Mesodermal cell (in vitro differentiated cells): ENCODE results near the gene PDCD4.

Experiments
- H3K27ac ChIP-seq: 2 replicates; pipeline ENCODE4 v1.7.0; 2013; ENCODE audit warnings: mild to moderate bottlenecking, low read depth, low read length, moderate library complexity; ENCODE audit not compliant: severe bottlenecking
- H3K36me3 ChIP-seq: 2 replicates; pipeline ENCODE4 v1.7.1; 2013; ENCODE audit warnings: mild to moderate bottlenecking, low read length, moderate library complexity; ENCODE audit not compliant: control insufficient read depth, insufficient read depth
- H3K4me1 ChIP-seq: one replicate; pipeline ENCODE4 v1.7.1; 2013; ENCODE audit warnings: mild to moderate bottlenecking, low read length; ENCODE audit not compliant: insufficient read depth, control insufficient read depth, poor library complexity, severe bottlenecking
- H3K4me3 ChIP-seq: 2 replicates; pipeline ENCODE4 v1.7.0; 2013; ENCODE audit warnings: low read length, control low read depth, mild to moderate bottlenecking; ENCODE audit not compliant: insufficient read depth, poor library complexity, severe bottlenecking; ENCODE audit errors: extremely low read depth
- H3K9me3 ChIP-seq: 2 replicates; pipeline ENCODE4 v1.7.1; 2013; ENCODE audit warnings: mild to moderate bottlenecking, low read length, moderate library complexity; ENCODE audit not compliant: control insufficient read depth
- WGBS, 2 experiments: methylation state at CpG; one replicate each; pipeline ENCODE4 v1.1.5; 2013; ENCODE audit warnings: missing lambda C conversion rate in 2 of 2; ENCODE audit not compliant: insufficient coverage in 2 of 2; 5-methylcytosine and 5-hydroxymethylcytosine counted together

PDCD4 gene

DNA sequence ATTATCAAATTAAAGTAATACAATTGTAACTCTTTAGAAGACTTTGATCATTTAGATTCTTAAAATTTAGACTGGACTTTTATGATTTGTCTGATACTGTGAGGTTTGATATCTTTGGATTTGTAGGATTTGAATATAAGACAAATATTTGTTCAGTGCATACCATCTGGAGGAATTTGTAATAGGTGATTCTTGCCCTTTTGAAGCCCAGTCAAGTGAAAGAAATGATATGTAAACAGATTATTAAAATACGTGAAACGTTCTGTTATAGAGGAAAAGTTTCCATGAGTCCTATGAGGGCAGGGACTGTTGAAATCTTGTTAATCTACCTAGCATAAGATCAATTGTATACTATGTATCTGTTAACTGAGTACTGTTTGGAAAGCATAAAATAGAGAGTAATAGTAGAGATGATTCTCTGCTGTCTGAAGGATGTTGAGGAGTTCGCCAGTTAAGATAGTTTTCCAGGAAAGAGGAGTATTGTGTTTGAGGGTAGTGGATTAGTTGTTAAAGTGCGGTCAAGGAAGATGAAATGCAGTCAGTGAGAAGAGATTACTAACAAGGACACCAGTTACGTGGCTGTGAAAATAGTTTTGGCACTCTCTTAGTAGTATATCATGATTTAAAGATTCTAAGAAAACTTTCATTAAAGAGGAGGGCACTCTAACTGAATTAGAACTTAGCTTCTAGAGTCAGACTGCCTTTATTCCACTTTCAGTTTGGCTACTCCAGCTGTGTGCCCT lies 14.4 kb downstream of the PDCD4 start:
- WGBS, 2 experiments, result 90 to 94% methylated on average over 2 of the region's 5 CpGs
- H3K36me3 ChIP-seq, result peaks cover 23% of the 10 kb centered on the region
- no peak overlapping the region for H3K4me3 ChIP-seq

GRCh38 chr10:110887560-110887959 lies 15.8 kb downstream of the PDCD4 start:
- H3K27ac ChIP-seq, result no peak overlapping the region
- no peaks in the 10 kb centered on the region for H3K9me3 ChIP-seq
- no CpG with 5 or more reads among the region's 1 CpG for WGBS, 2 experiments
- H3K4me3 ChIP-seq, result no peak overlapping the region
- peaks cover 21% of the 10 kb centered on the region for H3K36me3 ChIP-seq
- no peaks in the 10 kb centered on the region for H3K4me1 ChIP-seq

More for the DNA sequence above, 14.4 kb downstream of the PDCD4 start:
- Histone ChIP-seq H3K27ac (no peak overlapping the region), H3K9me3 (no peaks in the 10 kb centered on the region), H3K4me1 (no peaks in the 10 kb centered on the region)

DNA sequence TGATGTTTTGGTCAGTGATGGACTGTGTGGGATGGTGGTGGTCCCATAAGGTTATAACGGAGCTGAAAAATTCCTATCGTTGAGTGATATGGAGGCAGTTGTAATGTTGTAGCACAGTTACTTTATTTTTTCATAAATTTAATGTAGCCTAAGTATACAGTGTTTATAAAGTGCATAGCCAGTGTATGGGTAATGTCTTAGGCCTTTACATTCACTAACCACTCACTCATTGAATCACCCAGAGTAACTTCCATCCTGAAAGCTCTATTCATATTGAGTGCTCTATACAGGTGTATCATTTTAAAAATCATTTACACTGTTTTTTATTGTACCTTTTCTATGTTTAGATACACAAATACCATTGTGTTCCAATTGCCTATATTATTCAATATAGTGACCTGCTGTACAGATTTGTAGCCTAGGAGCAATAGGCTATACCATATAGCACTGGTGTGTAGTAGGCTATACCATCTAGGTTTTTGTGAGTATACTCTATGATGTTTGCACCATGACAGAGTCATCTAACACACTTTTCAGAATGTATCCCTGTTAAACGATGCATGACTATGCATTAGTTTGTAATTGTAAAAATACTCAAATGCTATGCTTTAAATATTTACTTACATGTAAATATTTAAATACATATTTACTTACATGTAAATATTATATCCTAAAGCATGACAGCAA lies 21.0 kb downstream of the PDCD4 start:
- Histone ChIP-seq H3K9me3 (no peaks in the 10 kb centered on the region), H3K27ac (no peak overlapping the region), H3K36me3 (peaks cover 27% of the 10 kb centered on the region), H3K4me3 (no peak overlapping the region), H3K4me1 (no peaks in the 10 kb centered on the region)
- WGBS, 2 experiments, result 100% methylated on average over 1 of the region's 3 CpGs; no CpG with 5 or more reads in 1 of the 2 experiments

DNA sequence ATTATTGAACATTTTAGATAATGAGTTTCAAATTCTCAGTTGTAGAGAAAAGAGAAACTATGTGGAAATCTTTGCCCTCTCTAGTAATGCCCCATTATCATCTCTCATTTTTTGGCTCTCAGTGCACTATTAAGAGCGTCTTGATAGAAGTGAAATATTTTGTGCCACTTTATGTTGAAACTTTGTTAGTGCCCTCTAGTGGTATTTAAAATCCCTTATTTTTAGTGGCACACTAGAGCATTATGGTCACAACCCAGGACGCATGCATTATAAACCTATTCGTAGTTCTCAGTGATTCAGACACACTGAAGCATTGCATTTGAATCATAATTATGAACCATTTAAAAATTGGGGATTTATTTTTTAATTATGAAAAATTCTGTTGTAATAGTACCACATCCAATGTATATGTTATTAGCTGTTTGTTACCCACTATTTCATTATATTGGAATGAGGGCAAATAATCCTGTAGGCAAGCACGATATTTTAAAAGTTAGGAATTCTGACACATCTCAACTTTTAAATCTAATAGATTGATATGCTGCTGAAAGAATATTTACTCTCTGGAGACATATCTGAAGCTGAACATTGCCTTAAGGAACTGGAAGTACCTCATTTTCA lies 21.9 kb downstream of the PDCD4 start:
- WGBS, 2 experiments, result no CpG with 5 or more reads among the region's 4 CpGs
- no peak overlapping the region for H3K4me3 ChIP-seq
- H3K27ac ChIP-seq, result no peak overlapping the region
- no peaks in the 10 kb centered on the region for H3K9me3 ChIP-seq
- peaks cover 27% of the 10 kb centered on the region for H3K36me3 ChIP-seq
- H3K4me1 ChIP-seq, result no peaks in the 10 kb centered on the region

- H3K27ac ChIP-seq, result no peak overlapping the region
- H3K36me3 ChIP-seq, result peaks cover 36% of the 10 kb centered on the region
- no peak overlapping the region for H3K4me3 ChIP-seq
- no CpG with 5 or more reads among the region's 1 CpG for WGBS, 2 experiments
- no peaks in the 10 kb centered on the region for H3K4me1 ChIP-seq
- no peaks in the 10 kb centered on the region for H3K9me3 ChIP-seq
These were observed 25.5 kb downstream of the PDCD4 start for GRCh38 chr10:110897184-110897583.

GRCh38 chr10:110898391-110898790 lies 26.7 kb downstream of the PDCD4 start:
- Histone ChIP-seq H3K4me1 (no peaks in the 10 kb centered on the region), H3K36me3 (peaks cover 31% of the 10 kb centered on the region), H3K27ac (no peak overlapping the region), H3K4me3 (no peak overlapping the region), H3K9me3 (no peaks in the 10 kb centered on the region)

DNA sequence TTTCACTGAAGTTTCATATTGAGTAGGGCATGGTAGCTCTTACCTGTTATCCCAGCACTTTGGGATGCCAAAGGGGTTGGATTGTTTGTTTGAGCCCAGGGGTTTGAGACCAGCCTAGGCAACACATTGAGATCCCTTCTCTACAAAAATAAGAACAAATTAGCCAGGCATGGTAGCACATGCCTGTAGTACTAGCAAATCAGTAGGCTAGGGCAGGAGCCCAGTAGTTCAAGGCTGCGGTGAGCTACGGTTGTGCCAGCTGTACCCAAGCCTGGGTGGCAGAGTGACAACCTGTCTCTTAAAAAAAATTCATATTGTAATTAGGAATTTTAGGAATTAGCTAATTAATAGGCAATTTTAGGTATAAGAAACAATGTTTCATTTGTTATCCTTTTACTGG lies 29.3 kb downstream of the PDCD4 start:
- Histone ChIP-seq H3K27ac (no peak overlapping the region), H3K36me3 (peaks cover 19% of the 10 kb centered on the region), H3K9me3 (no peaks in the 10 kb centered on the region), H3K4me3 (no peak overlapping the region), H3K4me1 (no peaks in the 10 kb centered on the region)
- WGBS, 2 experiments, result 100% methylated on average over 1 to 2 of the region's 2 CpGs

DNA sequence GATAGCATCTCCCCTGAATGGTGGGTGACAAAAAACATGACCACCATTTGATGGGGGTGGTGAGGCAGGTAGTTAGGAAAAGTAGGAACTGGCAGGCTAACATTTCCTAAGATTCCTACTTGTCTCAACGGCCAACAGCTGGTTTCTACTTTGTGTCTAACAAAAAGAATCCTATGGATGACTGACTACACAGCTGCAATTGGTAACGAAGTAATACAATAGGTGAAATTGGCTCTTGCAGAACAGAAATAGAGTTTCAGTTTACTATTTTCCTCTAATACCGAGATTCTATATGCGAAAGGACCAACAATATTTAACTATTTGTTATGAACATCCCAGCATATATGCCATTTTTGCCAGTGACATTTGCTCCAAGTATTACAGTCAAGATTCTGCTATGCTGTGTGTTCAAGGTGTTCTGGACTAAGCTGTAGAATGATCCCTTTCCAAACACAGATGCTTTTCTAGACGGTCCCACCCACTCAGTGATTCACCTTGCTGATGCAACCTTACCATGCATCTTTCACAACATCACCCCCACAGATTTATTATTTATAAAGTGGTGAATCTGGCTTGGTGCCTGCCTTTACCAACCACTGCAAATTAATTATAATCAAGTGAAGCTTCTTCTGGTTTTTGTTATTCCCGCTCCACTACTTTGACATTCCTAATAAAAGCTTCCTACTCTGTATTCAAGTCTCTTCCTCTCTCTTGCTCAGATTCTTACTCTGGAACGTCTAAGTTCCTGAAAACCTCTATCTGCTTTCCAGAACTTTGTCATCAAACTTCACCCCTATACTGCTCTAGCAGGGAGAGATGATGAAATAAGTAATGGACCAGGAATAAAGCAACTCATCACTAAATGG lies 30.5 kb downstream of the PDCD4 start:
- no peaks in the 10 kb centered on the region for H3K4me1 ChIP-seq
- no peak overlapping the region for H3K27ac ChIP-seq
- WGBS, 2 experiments, result 90 to 100% methylated on average over 3 to 6 of the region's 7 CpGs
- no peaks in the 10 kb centered on the region for H3K9me3 ChIP-seq
- no peak overlapping the region for H3K4me3 ChIP-seq
- H3K36me3 ChIP-seq, result peaks cover 15% of the 10 kb centered on the region

GRCh38 chr10:110903280-110904278 lies 31.9 kb downstream of the PDCD4 start:
- 100% methylated on average over 1 of the region's 3 CpGs; no CpG with 5 or more reads in 1 of the 2 experiments for whole genome bisulfite sequencing, 2 experiments
- H3K4me3 ChIP-seq, result no peak overlapping the region

More at GRCh38 chr10:110903280-110904278, 31.9 kb downstream of the PDCD4 start:
- Histone ChIP-seq H3K36me3 (peaks cover 16% of the 10 kb centered on the region), H3K27ac (peak overlapping the region; percentile 23), H3K4me1 (no peaks in the 10 kb centered on the region), H3K9me3 (no peaks in the 10 kb centered on the region)
